IMR-90 (cell line): Measurements from ENCODE around the gene PPA2. TPM values are rescaled to one million over a fixed set of nuclear protein-coding genes. Genes with fewer than 3 reads are reported as not detected.

ENCODE experiments used
- ATAC-seq: fragments of 200-7000 bp; cut with Tn5 transposase; 2 replicates; pipeline ENCODE4 v1.9.1; 2020; ENCODE audit warnings: low read depth, mild to moderate bottlenecking, moderate library complexity
- BruUV-seq: library from RNA; stranded (reverse); fragments of 400-500 nt; replicated peaks from 2 replicates; lab custom pipeline; 2021; lab: Mats Ljungman, UMichigan
- CTCF ChIA-PET: fragments of 300-600 bp; formaldehyde crosslinking; extraction: SDS; loops from one replicate; lab custom pipeline; 2021; ENCODE audit warnings: antibody characterized with exemption; lab: Yijun Ruan, JAX
- POLR2A ChIA-PET: fragments of 300-600 bp; sonication (Branson Sonifier 250); formaldehyde crosslinking; loops from one replicate; lab custom pipeline; 2022; ENCODE audit warnings: antibody characterized with exemption; ENCODE audit not compliant: unreplicated experiment; lab: Charles Lee
- DNase-seq: peaks from one replicate; pipeline ENCODE4 v3.0.0; 2013
- H2AFZ ChIP-seq: replicated peaks from 2 replicates; pipeline ENCODE3; 2013; ENCODE audit warnings: low read length, mild to moderate bottlenecking; ENCODE audit not compliant: poor library complexity
- H2AK5ac ChIP-seq: 2 replicates; pipeline ENCODE4 v1.6.1; 2013; ENCODE audit warnings: low read depth, low read length, inconsistent platforms
- H2AK9ac ChIP-seq: replicated peaks from 2 replicates; pipeline ENCODE3; 2013; ENCODE audit warnings: mild to moderate bottlenecking, low read depth, low read length, moderate library complexity; ENCODE audit not compliant: poor library complexity
- H2BK120ac ChIP-seq: 2 replicates; pipeline ENCODE4 v1.6.1; 2013; ENCODE audit warnings: low read depth, low read length, inconsistent platforms
- H2BK15ac ChIP-seq: 3 replicates; pipeline ENCODE4 v1.6.1; 2013; ENCODE audit warnings: low read depth, low read length, inconsistent platforms
- H2BK20ac ChIP-seq: 2 replicates; pipeline ENCODE4 v1.6.1; 2013; ENCODE audit warnings: low read depth, mild to moderate bottlenecking, inconsistent platforms, low read length, moderate library complexity
- H2BK5ac ChIP-seq: 2 replicates; pipeline ENCODE4 v1.6.1; 2013; ENCODE audit warnings: mild to moderate bottlenecking, low read depth, low read length, inconsistent platforms; ENCODE audit not compliant: poor library complexity, severe bottlenecking
- H3K14ac ChIP-seq: replicated peaks from 2 replicates; pipeline ENCODE4 v1.6.1; 2013; ENCODE audit warnings: low read depth, low read length, inconsistent platforms
- H3K18ac ChIP-seq: 2 replicates; pipeline ENCODE4 v1.6.1; 2013; ENCODE audit warnings: low read depth, low read length, control low read depth
- H3K23ac ChIP-seq: 2 replicates; pipeline ENCODE4 v1.6.1; 2013; ENCODE audit warnings: low read depth, low read length, inconsistent platforms
- H3K27ac ChIP-seq: 2 replicates; pipeline ENCODE4 v1.5.1; 2013; ENCODE audit warnings: mild to moderate bottlenecking, control low read depth, low read length; ENCODE audit not compliant: insufficient read depth
- H3K27me3 ChIP-seq: 2 replicates; pipeline ENCODE4 v1.6.1; 2013; ENCODE audit warnings: low read length; ENCODE audit not compliant: control insufficient read depth, insufficient read depth
- H3K36me3 ChIP-seq: 2 replicates; pipeline ENCODE4 v1.6.1; 2013; ENCODE audit warnings: low read length, mixed read lengths; ENCODE audit not compliant: control insufficient read depth, insufficient read depth
- H3K4ac ChIP-seq: 2 replicates; pipeline ENCODE4 v1.6.1; 2013; ENCODE audit warnings: low read depth, low read length, inconsistent platforms
- H3K4me1 ChIP-seq: 2 replicates; pipeline ENCODE4 v1.6.1; 2013; ENCODE audit warnings: low read length, mixed read lengths; ENCODE audit not compliant: control insufficient read depth, insufficient read depth
- H3K4me2 ChIP-seq: 2 replicates; pipeline ENCODE4 v1.6.1; 2013; ENCODE audit warnings: low read depth, mild to moderate bottlenecking, control low read depth, low read length, moderate library complexity
- H3K4me3 ChIP-seq: 2 replicates; pipeline ENCODE4 v1.5.1; 2013; ENCODE audit warnings: low read depth, mild to moderate bottlenecking, control low read depth, low read length, moderate library complexity; ENCODE audit not compliant: insufficient read depth
- H3K56ac ChIP-seq: 2 replicates; pipeline ENCODE4 v1.6.1; 2013; ENCODE audit warnings: low read length, inconsistent platforms; ENCODE audit not compliant: insufficient read depth; ENCODE audit errors: extremely low read depth
- H3K79me1 ChIP-seq, 2 experiments: 2 replicates each; pipeline ENCODE4 v1.6.1; 2013; ENCODE audit warnings: low read length in 2 of 2, inconsistent platforms in 1 of 2, low read depth in 1 of 2
- H3K9ac ChIP-seq: 2 replicates; pipeline ENCODE4 v1.6.1; 2013; ENCODE audit warnings: low read depth, low read length, control low read depth
- H3K9me1 ChIP-seq: 2 replicates; pipeline ENCODE4 v1.6.1; 2013; ENCODE audit warnings: low read length, inconsistent platforms; ENCODE audit not compliant: insufficient read depth
- H3K9me3 ChIP-seq: 2 replicates; pipeline ENCODE4 v1.6.1; 2013; ENCODE audit warnings: low read length; ENCODE audit not compliant: control insufficient read depth, insufficient read depth
- H4K20me1 ChIP-seq: 2 replicates; pipeline ENCODE4 v1.6.1; 2013; ENCODE audit warnings: low read length, inconsistent platforms; ENCODE audit not compliant: insufficient read depth
- H4K5ac ChIP-seq: 2 replicates; pipeline ENCODE4 v1.6.1; 2013; ENCODE audit warnings: mild to moderate bottlenecking, low read depth, low read length, control low read depth
- H4K8ac ChIP-seq, 2 experiments: 2 replicates each; pipeline ENCODE4 v1.6.1; 2013; ENCODE audit warnings: low read depth in 2 of 2, low read length in 2 of 2, control low read depth in 1 of 2, inconsistent platforms in 1 of 2
- H4K91ac ChIP-seq: 2 replicates; pipeline ENCODE4 v1.6.1; 2013; ENCODE audit warnings: low read depth, low read length, inconsistent platforms; ENCODE audit not compliant: insufficient read depth
- BHLHE40 ChIP-seq: fragments of 150-350 bp; IDR thresholded peaks from 2 replicates; pipeline ENCODE4 v1.6.1; 2016; ENCODE audit warnings: mild to moderate bottlenecking, low read depth, low read length
- CEBPB ChIP-seq: IDR thresholded peaks from 2 replicates; pipeline ENCODE4 v1.6.1; 2012; ENCODE audit warnings: low read depth, low read length, improper control_type of control experiment
- CHD1 ChIP-seq: IDR thresholded peaks from 2 replicates; pipeline ENCODE4 v1.6.1; 2012; ENCODE audit warnings: low read depth, low read length, improper control_type of control experiment
- CTCF ChIP-seq: conservative IDR thresholded peaks from 2 replicates; pipeline ENCODE4 v1.5.1; 2012; ENCODE audit warnings: mild to moderate bottlenecking, low read depth, low read length, improper control_type of control experiment
- FOS ChIP-seq: fragments of 150-350 bp; IDR thresholded peaks from 2 replicates; pipeline ENCODE4 v1.6.1; 2016; ENCODE audit warnings: low read depth, low read length
- MAFK ChIP-seq: IDR thresholded peaks from 2 replicates; pipeline ENCODE4 v1.6.1; 2012; ENCODE audit warnings: low read depth, low read length, improper control_type of control experiment
- MAZ ChIP-seq: IDR thresholded peaks from 2 replicates; pipeline ENCODE4 v1.6.1; 2012; ENCODE audit warnings: low read depth, mild to moderate bottlenecking, low read length, improper control_type of control experiment, moderate library complexity, borderline replicate concordance
- MXI1 ChIP-seq: IDR thresholded peaks from 2 replicates; pipeline ENCODE4 v1.6.1; 2012; ENCODE audit warnings: low read depth, mild to moderate bottlenecking, low read length, moderate library complexity, borderline replicate concordance
- NFE2L2 ChIP-seq: fragments of 150-350 bp; IDR thresholded peaks from 2 replicates; pipeline ENCODE4 v1.6.1; 2016; ENCODE audit warnings: low read depth, mild to moderate bottlenecking, low read length
- POLR2A ChIP-seq: IDR thresholded peaks from 2 replicates; pipeline ENCODE4 v1.6.1; 2012; ENCODE audit warnings: mild to moderate bottlenecking, low read depth, low read length
- RAD21 ChIP-seq: IDR thresholded peaks from 2 replicates; pipeline ENCODE4 v1.6.1; 2012; ENCODE audit warnings: low read length, improper control_type of control experiment
- RCOR1 ChIP-seq: IDR thresholded peaks from 2 replicates; pipeline ENCODE4 v1.6.1; 2012; ENCODE audit warnings: mild to moderate bottlenecking, low read length, improper control_type of control experiment; ENCODE audit not compliant: insufficient replicate concordance
- RFX5 ChIP-seq: IDR thresholded peaks from 2 replicates; pipeline ENCODE4 v1.8.0; 2012; ENCODE audit warnings: low read depth, mild to moderate bottlenecking, low read length, moderate library complexity
- SMC3 ChIP-seq: fragments of 150-350 bp; IDR thresholded peaks from 2 replicates; pipeline ENCODE4 v1.6.1; 2016; ENCODE audit warnings: low read depth, mild to moderate bottlenecking, antibody characterized with exemption, low read length, moderate library complexity
- USF2 ChIP-seq: fragments of 150-350 bp; IDR thresholded peaks from 2 replicates; pipeline ENCODE4 v1.6.1; 2017; ENCODE audit warnings: mild to moderate bottlenecking, antibody characterized with exemption, low read length, low read depth
- WGBS, 2 experiments: methylation state at CpG; one replicate each; pipeline versions ENCODE4 v1.1.5 to v1.1.7; 2013; ENCODE audit warnings: missing lambda C conversion rate in 2 of 2; ENCODE audit not compliant: insufficient read length in 1 of 2; ENCODE audit errors: extremely low coverage in 2 of 2; 5-methylcytosine and 5-hydroxymethylcytosine counted together
- dilution Hi-C: fragments of 300-500 bp; cut with HindIII; formaldehyde crosslinking; loops from one replicate; pipeline ENCODE4 v1.14.3; 2018; ENCODE audit warnings: low sequenced_read_pairs; ENCODE audit not compliant: unreplicated experiment
- in situ Hi-C: fragments of 300-500 bp; cut with MboI; formaldehyde crosslinking; loops from 3 replicates; pipeline ENCODE4 v1.14.3; 2019; ENCODE audit warnings: low sequenced_read_pairs, inconsistent platforms, mixed read lengths
- intact Hi-C: fragments of 100-400 bp; cut with micrococcal nuclease; formaldehyde crosslinking; loops from 2 replicates; pipeline ENCODE4 v1.10.0; 2022
- polyA plus RNA-seq, 3 experiments: library from polyadenylated mRNA; depleted of rRNA; stranded (reverse); fragments of >200 nt; gene quantifications; 2 replicates each; pipeline ENCODE4 v1.2.3, GENCODE V29; 2012; ENCODE audit warnings: low replicate concordance in 1 of 3
- total RNA-seq: library from RNA; depleted of rRNA; stranded (reverse); fragments of >200 nt; gene quantifications from 2 replicates; pipeline ENCODE4 v1.2.3, GENCODE V29; 2012
- TF ChIP-seq, protein P1 (sequence below): fragments of 150-350 bp; IDR thresholded peaks from 2 replicates; pipeline ENCODE4 v1.6.1; 2016; ENCODE audit warnings: low read depth, mild to moderate bottlenecking, low read length, moderate library complexity, borderline replicate concordance

Gene PPA2
- total and polyA plus RNA-seq, 2 of the 4 experiments (the other 2 are of a cell fraction): 43.1 to 52.5 TPM

DNA sequence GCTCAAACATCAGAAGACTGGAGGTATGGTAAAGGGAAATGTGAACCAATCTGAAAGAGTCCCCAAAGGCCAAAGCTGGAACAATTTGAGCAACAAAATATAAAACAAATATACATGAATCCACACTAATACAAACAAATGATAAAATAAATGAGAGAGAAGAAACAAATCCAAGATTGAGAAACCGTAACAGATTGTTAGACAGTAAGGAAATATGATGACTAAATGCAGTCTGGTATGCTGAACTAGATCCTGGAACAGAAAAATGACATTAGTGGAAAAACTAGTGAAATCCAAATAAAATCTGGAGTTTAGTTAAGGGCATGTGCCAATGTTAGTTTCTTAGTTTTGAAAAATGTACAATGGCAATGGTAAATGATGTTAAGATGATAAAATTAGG lies 15.9 kb downstream of the PPA2 start:
- H3K27me3 ChIP-seq: no peaks in the 10 kb centered on the region
- no peak overlapping the region for H3K4me2 ChIP-seq
- DNase-seq: peak; percentile 42
- POLR2A ChIA-PET: no interaction called here
- H2AK9ac ChIP-seq: no peak overlapping the region
- H3K4me1 ChIP-seq: peaks cover 4% of the 10 kb centered on the region; the same call in 1 of the 2 replicates
- no peaks in the 10 kb centered on the region for H3K9me3 ChIP-seq
- ATAC-seq: peak; percentile 84
- no peak overlapping the region for H2AFZ ChIP-seq
- no peak overlapping the region for H3K9ac ChIP-seq
- H3K36me3 ChIP-seq: 0 out of 2 replicates have a peak, but pooled peaks cover 2% of the 10 kb centered on the region
- H2BK15ac ChIP-seq: no peak overlapping the region
- no peak overlapping the region for H4K5ac ChIP-seq
- intact Hi-C loops (no loop called here), dilution Hi-C loops (no loop called here), in situ Hi-C loops (no loop called here)
- H4K8ac ChIP-seq: no peak overlapping the region
- no peak overlapping the region for H2BK5ac ChIP-seq
- no peak overlapping the region for H3K23ac ChIP-seq
- TF ChIP-seq MAZ (no peak), CEBPB (no peak), MAFK (no peak), RFX5 (no peak), POLR2A (no peak), USF2 (no peak), NFE2L2 (no peak), BHLHE40 (no peak), CTCF (no peak), RAD21 (no peak), RCOR1 (no peak), SMC3 (no peak), FOS (no peak), CHD1 (no peak), MXI1 (no peak)
- TF ChIP-seq, protein P1, sequence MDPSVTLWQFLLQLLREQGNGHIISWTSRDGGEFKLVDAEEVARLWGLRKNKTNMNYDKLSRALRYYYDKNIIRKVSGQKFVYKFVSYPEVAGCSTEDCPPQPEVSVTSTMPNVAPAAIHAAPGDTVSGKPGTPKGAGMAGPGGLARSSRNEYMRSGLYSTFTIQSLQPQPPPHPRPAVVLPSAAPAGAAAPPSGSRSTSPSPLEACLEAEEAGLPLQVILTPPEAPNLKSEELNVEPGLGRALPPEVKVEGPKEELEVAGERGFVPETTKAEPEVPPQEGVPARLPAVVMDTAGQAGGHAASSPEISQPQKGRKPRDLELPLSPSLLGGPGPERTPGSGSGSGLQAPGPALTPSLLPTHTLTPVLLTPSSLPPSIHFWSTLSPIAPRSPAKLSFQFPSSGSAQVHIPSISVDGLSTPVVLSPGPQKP: no peak
- H3K18ac ChIP-seq: no peak overlapping the region
- H3K4me3 ChIP-seq: no peak overlapping the region
- no peak overlapping the region for H3K56ac ChIP-seq
- BruUV-seq: no TSS peak
- no peak overlapping the region for H4K91ac ChIP-seq
- no peak overlapping the region for H3K4ac ChIP-seq
- H3K9me1 ChIP-seq: no peaks in the 10 kb centered on the region; the same call in 1 of the 2 replicates
- H4K20me1 ChIP-seq: no peaks in the 10 kb centered on the region
- CTCF ChIA-PET: interaction anchor here (1.4 kb wide), 1 partner anchor 16 kb away, joined by 3 read pairs; the partner anchor contains the start of gene PPA2
- H3K79me1 ChIP-seq: peaks cover 11 to 17% of the 10 kb centered on the region in 2 experiments; a peak in 2 of 4 replicates
- no peak overlapping the region for H2AK5ac ChIP-seq
- H3K27ac ChIP-seq: no peak overlapping the region
- H2BK20ac ChIP-seq: no peak overlapping the region
- H3K14ac ChIP-seq: no peak overlapping the region
- H2BK120ac ChIP-seq: no peak overlapping the region
- WGBS, 2 experiments: no CpG with 5 or more reads among the region's 1 CpG
